Astrocyte of the cerebellum (primary cell): Measurements from ENCODE around the gene WTAP.
"Not testable (repeated sequence)": the region's sequence is repeated elsewhere in the genome, so short reads cannot be mapped to it uniquely, and the experiment has no call there.

Experiments used
- DNase-seq: peaks from one replicate; pipeline ENCODE4 v3.0.0-alpha.2; 2011; ENCODE audit warnings: low read depth
- H3K4me3 ChIP-seq: 2 replicates; pipeline ENCODE4 v1.5.1; 2011; ENCODE audit warnings: mild to moderate bottlenecking, low read depth, low read length, moderate library complexity
- CTCF ChIP-seq: IDR thresholded peaks from 2 replicates; pipeline ENCODE4 v1.5.1; 2012; ENCODE audit warnings: low read length, low read depth, moderate library complexity, mild to moderate bottlenecking; ENCODE audit errors: missing control alignments
- in situ Hi-C: cut with HindIII; loops from 2 replicates; pipeline ENCODE4 v1.10.0; 2017; ENCODE audit warnings: low sequenced_read_pairs

WTAP gene

DNA sequence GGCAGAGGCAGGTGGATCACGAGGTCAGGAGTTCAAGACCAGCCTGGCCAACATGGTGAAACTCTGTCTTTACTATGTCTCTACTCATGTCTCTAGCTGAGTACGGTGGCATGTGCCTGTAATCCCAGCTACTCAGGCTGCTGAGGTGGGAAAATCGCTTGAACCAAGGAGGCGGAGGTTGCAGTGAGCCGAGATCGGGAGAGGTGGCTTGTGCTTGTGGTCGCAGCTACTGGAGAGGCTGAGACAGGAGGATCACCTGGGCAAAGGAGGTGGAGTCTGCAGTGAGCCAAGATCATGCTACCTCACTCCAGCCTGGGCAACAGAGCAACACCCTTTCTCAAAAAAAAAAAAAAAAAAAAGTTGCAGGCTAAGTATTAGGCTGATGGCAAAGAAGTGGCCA is 8.0 kb upstream of the WTAP start:
- no peak for DNase-seq
- TF ChIP-seq CTCF: no peak
- in situ Hi-C loops: no loop called here
- no peak overlapping the region for H3K4me3 ChIP-seq

DNA sequence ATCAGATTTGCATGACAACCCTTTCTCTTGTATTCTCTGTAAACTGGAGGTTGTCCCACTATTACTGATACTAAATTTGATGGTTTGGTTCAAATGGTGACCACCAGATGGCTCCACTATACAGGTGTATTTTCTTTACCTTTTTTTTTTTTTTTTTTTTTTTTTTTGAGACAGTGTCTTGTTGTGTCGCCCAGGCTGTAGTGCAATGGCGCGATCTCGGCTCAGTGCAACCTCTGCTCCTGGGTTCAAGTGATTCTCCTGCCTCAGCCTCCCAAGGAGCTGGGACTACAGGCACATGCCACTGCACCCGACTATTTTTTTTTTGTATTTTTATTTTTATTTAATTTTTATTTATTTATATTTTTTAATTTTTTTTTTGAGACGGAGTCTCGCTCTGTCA is 6.6 kb upstream of the WTAP start:
- in situ Hi-C loops: no loop called here
- no peak overlapping the region for H3K4me3 ChIP-seq
- no peak for DNase-seq
- TF ChIP-seq CTCF: peak; percentile 34

GRCh38 chr6:159721981-159722380 is 5.3 kb upstream of the WTAP start:
- H3K4me3 ChIP-seq, DNase-seq, in situ Hi-C loops: not testable (repeated sequence)

DNA sequence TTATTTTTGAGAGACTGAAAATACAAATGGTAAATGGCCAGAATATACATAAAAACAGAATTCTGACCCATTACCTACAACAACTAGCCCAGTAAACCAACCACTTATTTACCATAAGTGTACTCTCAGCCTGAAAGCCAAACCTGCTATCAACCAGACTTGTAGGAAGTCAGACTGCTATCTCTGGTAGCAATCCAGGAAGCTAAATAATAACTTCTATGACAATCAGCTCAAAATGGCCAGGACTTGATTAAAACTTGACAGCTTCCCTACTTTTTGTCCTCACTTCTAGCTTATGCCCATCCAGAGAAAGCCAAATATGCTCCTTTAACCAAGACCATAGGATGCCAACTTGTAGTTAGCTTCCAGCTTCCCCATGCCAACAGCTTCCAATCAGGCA is 4.7 kb upstream of the WTAP start:
- no peak for DNase-seq
- H3K4me3 ChIP-seq: no peak overlapping the region
- in situ Hi-C loops: no loop called here
- no peak for TF ChIP-seq CTCF

DNA sequence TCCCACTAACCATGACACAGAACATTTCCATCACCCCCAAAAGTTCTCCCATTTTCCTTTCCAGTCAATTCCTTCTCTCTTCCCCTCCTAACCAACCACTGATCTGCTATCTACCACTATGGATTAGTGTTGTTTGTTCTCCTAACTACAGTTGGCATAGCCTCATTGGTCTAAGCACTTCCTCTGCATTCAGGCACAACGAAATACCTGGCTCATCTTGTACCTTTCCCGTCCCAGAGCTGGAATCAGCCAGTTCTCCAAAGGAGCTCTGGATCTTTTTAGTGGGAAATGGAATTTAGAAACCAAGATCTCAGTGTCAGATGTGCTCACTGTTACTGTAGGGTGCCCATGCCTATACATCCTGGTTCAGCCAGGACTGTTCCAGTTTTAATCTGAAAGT is 4.0 kb upstream of the WTAP start:
- H3K4me3 ChIP-seq: no peak overlapping the region
- in situ Hi-C loops: no loop called here
- no peak for DNase-seq
- TF ChIP-seq CTCF: no peak

- in situ Hi-C loops: no loop called here
Measured at GRCh38 chr6:159724778-159725177, 2.5 kb upstream of the WTAP start.

DNA sequence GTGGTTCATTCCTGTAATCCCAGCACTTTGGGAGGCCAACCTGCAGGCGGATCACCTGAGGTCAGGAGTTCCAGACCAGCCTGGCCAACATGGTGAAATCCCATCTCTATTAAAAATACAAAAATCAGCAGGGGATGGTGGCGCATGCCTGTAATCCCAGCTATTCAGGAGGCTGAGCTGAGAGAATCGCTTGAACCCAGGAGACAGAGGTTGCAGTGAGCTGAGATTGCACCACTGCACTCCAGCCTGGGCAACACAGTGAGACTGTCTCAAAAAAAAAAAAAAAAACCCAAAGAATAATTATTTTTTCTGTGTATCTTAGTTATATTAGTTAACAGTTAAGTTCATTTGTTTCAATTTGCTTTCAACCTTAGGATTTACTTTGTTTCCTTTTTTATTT is 2.1 kb upstream of the WTAP start:
- H3K4me3 ChIP-seq, in situ Hi-C loops, DNase-seq: not testable (repeated sequence)

More at GRCh38 chr6:159724778-159725177, 2.5 kb upstream of the WTAP start:
- no peak for TF ChIP-seq CTCF
- H3K4me3 ChIP-seq: no peak overlapping the region
- no peak for DNase-seq

GRCh38 chr6:159726255-159726917 is 920 bp upstream of the WTAP start:
- in situ Hi-C loops: no loop called here

More at GRCh38 chr6:159726255-159726917, 920 bp upstream of the WTAP start:
- peak overlapping the region; percentile 79 for H3K4me3 ChIP-seq
- TF ChIP-seq CTCF: no peak
- no peak for DNase-seq
